Heart left ventricle (tissue), 16 donors: Measurements from ENCODE around the gene ZMIZ2. TPM values are rescaled to one million over a fixed set of nuclear protein-coding genes. Genes with fewer than 3 reads are reported as not detected.

Source experiments
- ATAC-seq, 4 donors: fragments of 200-7000 bp; cut with Tn5 transposase; one replicate each; pipeline ENCODE4 v1.9.1; 2020 to 2022; ENCODE audit warnings: moderate library complexity in 4 of 4, mild to moderate bottlenecking in 3 of 4, moderate number of reproducible peaks in 1 of 4
- DNase-seq, 5 donors: peaks; one replicate each; pipeline ENCODE4 v3.0.0-alpha.2; 2020
- H3K27ac ChIP-seq, 12 donors: fragments of 200-600 bp; sonication (generic) in 4 of 12; one replicate each; pipeline versions ENCODE4 v1.5.0 to v1.8.0; 2016 to 2022; ENCODE audit warnings: mild to moderate bottlenecking in 2 of 12
- H3K27me3 ChIP-seq, 9 donors: fragments of 200-600 bp; sonication (generic) in 2 of 9; one replicate each; pipeline versions ENCODE4 v1.5.1 to v1.8.0; 2016 to 2022; ENCODE audit warnings: mild to moderate bottlenecking in 3 of 9
- H3K36me3 ChIP-seq, 9 donors: fragments of 200-600 bp; sonication (generic) in 2 of 9; one replicate each; pipeline versions ENCODE4 v1.5.0 to v1.8.0; 2018 to 2022; ENCODE audit warnings: mild to moderate bottlenecking in 2 of 9
- H3K4me1 ChIP-seq, 12 donors: fragments of 200-600 bp; sonication (generic) in 4 of 12; one replicate each; pipeline versions ENCODE4 v1.5.0 to v1.8.0; 2016 to 2022; ENCODE audit warnings: mild to moderate bottlenecking in 3 of 12
- H3K4me3 ChIP-seq, 12 donors: fragments of 200-600 bp; sonication (generic) in 4 of 12; one replicate each; pipeline versions ENCODE4 v1.5.0 to v1.8.0; 2017 to 2022; ENCODE audit warnings: mild to moderate bottlenecking in 9 of 12, moderate library complexity in 4 of 12
- H3K9me3 ChIP-seq, 12 donors: fragments of 200-600 bp; sonication (generic) in 4 of 12; one replicate each; pipeline versions ENCODE4 v1.5.0 to v1.8.0; 2016 to 2022; ENCODE audit warnings: mild to moderate bottlenecking in 1 of 12
- CTCF ChIP-seq, 12 donors: fragments of 200-600 bp; sonication (generic) in 4 of 12; IDR thresholded peaks; one replicate each; pipeline versions ENCODE4 v1.5.0 to v1.8.0; 2018 to 2022; ENCODE audit warnings: antibody characterized with exemption in 12 of 12, mild to moderate bottlenecking in 5 of 12
- POLR2A ChIP-seq, 2 donors: fragments of 450-650 bp; IDR thresholded peaks; one replicate each; pipeline ENCODE4 v1.6.1; 2017; ENCODE audit warnings: antibody characterized with exemption in 2 of 2, mild to moderate bottlenecking in 2 of 2, moderate library complexity in 2 of 2
- WGBS, 4 donors: extraction: QIAGEN DNeasy Blood & Tissue Kit in 2 of 4; methylation state at CpG; one replicate each; pipeline versions ENCODE4 v1.1.5 to v1.1.7; 2013 to 2018; 5-methylcytosine and 5-hydroxymethylcytosine counted together
- intact Hi-C, 10 donors: fragments of 100-400 bp; cut with DNase I; formaldehyde crosslinking; loops; one replicate each; pipeline versions ENCODE4 v1.11.1 to v1.14.2; 2022
- polyA plus RNA-seq, 2 donors: library from polyadenylated mRNA; stranded (reverse); fragments of 200-250 nt; gene quantifications; one replicate each; pipeline ENCODE4 v1.2.3, GENCODE V29; 2013
- total RNA-seq, 9 donors: library from RNA; depleted of rRNA in 2 of 9; stranded (reverse); fragments of >200 nt in 2 of 9; fragmentation: NEBNext Ultra II Directional in 3 of 9; extraction: Animal tissue kit (Norgen Biotek cat#: 25700) in 3 of 9; gene quantifications; one replicate each; pipeline versions ENCODE4 v1.1.0 to v1.2.4, GENCODE V29; 2016 to 2023
- donor health status: ischemic (EF 13 %, LVEDD 7.1; RV severe dilation, severe dysfunction).
- donor health status: healthy with polysubstance abuse.
- donor health status: DM: no; HTN: yes; CAD: no.
- donor health status: DM: no; HTN: no; CAD: no.
- donor health status: ischemic (EF 25% LVEDD 6.9; RV normal size, moderate dysfunction).
- donor health status: ischemic (EF 25% LVEDD 5.7; RV mildly dilated, moderate dysfunction).
- donor health status: healthy.
- donor health status: DM: yes; HTN: yes; CAD: no.
- donor health status: ischemic (EF 35%, LVEDD 5.7; RV mildly dilated, moderate dysfunction).
- donor health status: nonischemic (EF 11% LVEDD 7.7; RV severe dilation, severe dysfunction).
- donor health status: DM: yes; HTN: yes; CAD: no.
- donor health status: PGD.
- donor health status: ischemic (EF 29% LVEDD 5.4; RV normal size, mild dysfunction).
- donor health status: nonischemic (EF 23%, LVEDD 6.1; RV moderate dilation, normal function).

Gene ZMIZ2
- total and polyA plus RNA-seq, 11 donors = 18.5 to 71.5 (median 45.7) TPM

GRCh38 chr7:44713141-44713540 lies 35.5 kb upstream of the ZMIZ2 start:
- H3K27ac ChIP-seq = peak overlapping the region in 2 of 12 donors; percentile 34 to 56
- intact Hi-C loops = no loop called here
- no peak overlapping the region for H3K4me3 ChIP-seq
- no peaks in the 10 kb centered on the region for H3K27me3 ChIP-seq
- whole genome bisulfite sequencing, 4 donors = 71 to 97% (median 78%) methylated on average over 2 of the region's 2 CpGs
- TF ChIP-seq POLR2A (IDR thresholded peaks at IDR 0.05) (no peak), CTCF (IDR thresholded peaks at IDR 0.05) (no peak)
- H3K4me1 ChIP-seq = peaks cover 0 to 27% (median 0%) of the 10 kb centered on the region in 12 donors
- no peaks in the 10 kb centered on the region for H3K9me3 ChIP-seq
- peaks cover 0 to 21% (median 18%) of the 10 kb centered on the region in 9 donors for H3K36me3 ChIP-seq
- no peak for ATAC-seq
- no peak for DNase-seq

GRCh38 chr7:44713680-44714335 lies 34.8 kb upstream of the ZMIZ2 start:
- ATAC-seq = no peak
- H3K4me1 ChIP-seq = peaks cover 0 to 27% (median 0%) of the 10 kb centered on the region in 12 donors

GRCh38 chr7:44716205-44716604 lies 32.4 kb upstream of the ZMIZ2 start:
- Histone ChIP-seq H3K27me3 (no peaks in the 10 kb centered on the region), H3K27ac (peak overlapping the region in 1 of 12 donors; percentile 65), H3K36me3 (no peaks in the 10 kb centered on the region), H3K4me3 (no peak overlapping the region), H3K9me3 (peaks cover 0 to 11% (median 0%) of the 10 kb centered on the region in 12 donors), H3K4me1 (peaks cover 0 to 27% (median 0%) of the 10 kb centered on the region in 12 donors)
- TF ChIP-seq POLR2A (IDR thresholded peaks at IDR 0.05) = no peak
- no peak for TF ChIP-seq CTCF (IDR thresholded peaks at IDR 0.05)
- no peak for ATAC-seq
- WGBS, 4 donors = 90 to 97% (median 94%) methylated on average over 3 of the region's 3 CpGs
- intact Hi-C loops = no loop called here
- DNase-seq = peak in 1 of 5 donors; percentile 14

More at GRCh38 chr7:44713680-44714335, 34.8 kb upstream of the ZMIZ2 start:
- intact Hi-C loops = no loop called here
- no peak overlapping the region for H3K4me3 ChIP-seq
- peaks cover 0 to 14% (median 12%) of the 10 kb centered on the region in 9 donors for H3K36me3 ChIP-seq
- TF ChIP-seq POLR2A (IDR thresholded peaks at IDR 0.05) (no peak), CTCF (IDR thresholded peaks at IDR 0.05) (no peak)
- no peaks in the 10 kb centered on the region for H3K9me3 ChIP-seq
- no peaks in the 10 kb centered on the region for H3K27me3 ChIP-seq
- peak overlapping the region in 4 of 12 donors; percentile 25 to 56 (median 32) for H3K27ac ChIP-seq
- DNase-seq = no peak
- 36 to 50% (median 39%) methylated on average over 7 of the region's 7 CpGs for WGBS, 4 donors

- no peak for TF ChIP-seq CTCF (IDR thresholded peaks at IDR 0.05)
- no peak for TF ChIP-seq POLR2A (IDR thresholded peaks at IDR 0.05)
- 88 to 95% (median 93%) methylated on average over 4 of the region's 4 CpGs for WGBS, 4 donors
Measured at GRCh38 chr7:44720301-44720700, 28.3 kb upstream of the ZMIZ2 start.

More at GRCh38 chr7:44720301-44720700, 28.3 kb upstream of the ZMIZ2 start:
- Histone ChIP-seq H3K4me3 (no peak overlapping the region), H3K9me3 (peaks cover 0 to 11% (median 0%) of the 10 kb centered on the region in 12 donors), H3K36me3 (no peaks in the 10 kb centered on the region), H3K4me1 (peaks cover 0 to 8% (median 0%) of the 10 kb centered on the region in 12 donors), H3K27ac (no peak overlapping the region), H3K27me3 (no peaks in the 10 kb centered on the region)
- intact Hi-C loops = no loop called here
- DNase-seq (no peak), ATAC-seq (no peak)
